Spleen (tissue), 7 donors: ENCODE data around the gene SMIM12.

Source experiments
- POLR2A ChIP-seq, 3 donors: fragments of 450-650 bp; IDR thresholded peaks; one replicate each; pipeline ENCODE4 v1.5.1; 2017; ENCODE audit warnings: antibody characterized with exemption in 3 of 3, mild to moderate bottlenecking in 1 of 3
- POLR2AphosphoS5 ChIP-seq, 3 donors: sonication (generic); formaldehyde crosslinking; IDR thresholded peaks; one replicate each; pipeline ENCODE4 v1.5.1; 2017; ENCODE audit warnings: antibody characterized with exemption in 3 of 3
- TF ChIP-seq, protein P1 (sequence below), 11 experiments: fragments of 200-600 bp in 7 of 11; fragments of 450-650 bp in 4 of 11; sonication (generic) in 4 of 11; IDR thresholded peaks in 8 of 11; conservative IDR thresholded peaks in 3 of 11; 1 replicate in 7 of 11; 2 replicates in 4 of 11; pipeline versions ENCODE4 v1.4.0 to v1.8.0; 2016 to 2021; ENCODE audit warnings: antibody characterized with exemption in 11 of 11, inconsistent platforms in 4 of 11, mild to moderate bottlenecking in 1 of 11
- donor health status: DM: no; HTN: no; CAD: no; lungs with moderate emphysema.
- donor health status: DM: no; HTN: no; CAD: no.
- donor health status: DM: no; HTN: no; CAD: no.

DNA sequence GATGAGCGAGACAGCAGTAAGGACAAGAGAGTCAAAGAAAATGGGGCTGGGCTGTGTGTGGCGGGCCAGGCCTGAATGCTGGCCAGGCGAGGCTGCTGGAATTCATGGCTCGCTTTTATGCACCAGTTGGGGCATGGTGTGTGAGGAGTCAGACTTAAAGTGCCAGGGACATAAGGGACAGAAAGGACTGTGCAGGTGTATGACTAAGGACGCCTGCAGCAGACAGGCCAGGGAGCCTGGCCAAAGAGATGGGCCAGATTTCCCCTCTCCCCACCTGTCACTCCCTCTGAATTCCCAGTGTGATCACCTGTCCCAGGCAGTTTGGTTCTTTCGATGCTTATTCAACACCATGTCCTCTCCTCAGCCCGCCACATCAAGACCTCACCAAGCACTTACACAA lies 16.9 kb upstream of the SMIM12 start:
- TF ChIP-seq, protein P1, sequence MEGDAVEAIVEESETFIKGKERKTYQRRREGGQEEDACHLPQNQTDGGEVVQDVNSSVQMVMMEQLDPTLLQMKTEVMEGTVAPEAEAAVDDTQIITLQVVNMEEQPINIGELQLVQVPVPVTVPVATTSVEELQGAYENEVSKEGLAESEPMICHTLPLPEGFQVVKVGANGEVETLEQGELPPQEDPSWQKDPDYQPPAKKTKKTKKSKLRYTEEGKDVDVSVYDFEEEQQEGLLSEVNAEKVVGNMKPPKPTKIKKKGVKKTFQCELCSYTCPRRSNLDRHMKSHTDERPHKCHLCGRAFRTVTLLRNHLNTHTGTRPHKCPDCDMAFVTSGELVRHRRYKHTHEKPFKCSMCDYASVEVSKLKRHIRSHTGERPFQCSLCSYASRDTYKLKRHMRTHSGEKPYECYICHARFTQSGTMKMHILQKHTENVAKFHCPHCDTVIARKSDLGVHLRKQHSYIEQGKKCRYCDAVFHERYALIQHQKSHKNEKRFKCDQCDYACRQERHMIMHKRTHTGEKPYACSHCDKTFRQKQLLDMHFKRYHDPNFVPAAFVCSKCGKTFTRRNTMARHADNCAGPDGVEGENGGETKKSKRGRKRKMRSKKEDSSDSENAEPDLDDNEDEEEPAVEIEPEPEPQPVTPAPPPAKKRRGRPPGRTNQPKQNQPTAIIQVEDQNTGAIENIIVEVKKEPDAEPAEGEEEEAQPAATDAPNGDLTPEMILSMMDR (IDR thresholded peaks at IDR 0.05 in 8 of 11, conservative IDR thresholded peaks at IDR 0.05 in 3 of 11): no peak
- TF ChIP-seq POLR2A (IDR thresholded peaks at IDR 0.05) (no peak), POLR2AphosphoS5 (IDR thresholded peaks at IDR 0.05) (no peak)
